HG02610 (cell line): Measurements from ENCODE around the gene SLC6A9.

ENCODE experiments used
- ATAC-seq: cut with Tn5 transposase; IDR thresholded peaks from one replicate; pipeline ENCODE4 v1.9.1; 2021; ENCODE audit warnings: mild to moderate bottlenecking, moderate library complexity; ENCODE audit not compliant: unreplicated experiment

SLC6A9 gene

GRCh38 chr1:43986712-43987111 is 44.5 kb downstream of the SLC6A9 start:
- no peak for ATAC-seq

DNA sequence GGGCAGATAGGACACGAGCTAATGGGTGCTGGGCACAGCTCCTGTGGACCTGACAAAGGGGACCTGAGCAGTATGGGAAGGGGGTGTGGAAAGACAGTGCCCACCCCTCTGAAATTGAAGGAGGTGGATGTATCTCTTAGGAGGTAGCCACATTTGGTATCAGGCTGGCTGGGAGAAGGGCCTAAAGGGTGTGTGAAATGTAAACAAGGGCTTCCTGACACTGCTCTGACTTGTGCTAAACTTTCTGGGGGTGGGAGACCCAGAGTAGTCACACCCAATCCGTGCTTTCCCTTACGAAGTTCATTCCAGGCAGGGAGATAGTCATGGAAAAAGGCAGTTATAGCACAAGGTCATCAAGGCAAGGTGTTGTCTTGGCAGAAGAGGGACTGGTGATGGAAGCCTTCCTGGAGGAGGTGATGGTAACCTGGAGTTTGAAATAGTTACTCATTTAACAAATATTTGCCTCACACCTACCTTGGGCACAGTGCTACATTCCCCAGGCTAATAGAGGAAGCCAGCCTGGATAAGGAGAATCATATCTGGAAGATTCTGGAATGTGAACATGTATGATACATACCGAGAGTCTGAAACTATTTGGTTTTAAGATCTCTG is 45.2 kb downstream of the SLC6A9 start:
- ATAC-seq: no peak

DNA sequence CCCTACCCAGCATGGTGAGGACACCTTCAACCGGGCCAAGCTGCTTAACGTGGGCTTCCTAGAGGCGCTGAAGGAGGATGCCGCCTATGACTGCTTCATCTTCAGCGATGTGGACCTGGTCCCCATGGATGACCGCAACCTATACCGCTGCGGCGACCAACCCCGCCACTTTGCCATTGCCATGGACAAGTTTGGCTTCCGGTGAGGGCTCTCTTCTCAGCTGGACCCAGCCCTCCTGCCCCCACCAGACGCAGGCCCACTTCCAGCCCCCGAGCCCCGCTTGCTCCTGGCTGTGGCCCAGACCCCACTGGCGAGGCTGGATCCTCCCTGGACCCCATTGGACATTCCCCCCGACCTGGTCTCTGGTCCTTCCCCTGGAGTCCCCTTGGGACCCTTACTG is 46.4 kb downstream of the SLC6A9 start:
- no peak for ATAC-seq

- no peak for ATAC-seq
These were observed 47.9 kb downstream of the SLC6A9 start for GRCh38 chr1:43983253-43983899.

DNA sequence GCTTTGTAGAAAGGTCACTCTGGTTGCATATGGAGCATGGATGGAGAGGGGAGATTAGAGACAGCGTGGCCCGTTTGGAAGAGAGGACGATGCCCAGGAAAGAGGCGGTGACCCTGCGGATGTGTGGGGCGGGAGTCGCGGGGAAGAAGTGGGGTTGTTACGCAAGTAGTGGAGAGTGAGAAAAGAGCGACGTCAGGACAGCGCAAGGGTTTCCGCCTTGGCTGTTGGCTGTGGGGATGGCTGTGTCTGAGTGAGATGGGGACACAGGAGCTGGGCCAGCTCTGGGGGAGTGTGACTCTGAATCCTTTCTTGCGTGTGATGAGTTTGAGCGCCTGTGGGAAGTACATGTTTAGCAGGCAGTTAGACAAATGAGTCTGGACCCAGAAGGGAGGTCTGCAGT is 48.5 kb downstream of the SLC6A9 start:
- no peak for ATAC-seq

DNA sequence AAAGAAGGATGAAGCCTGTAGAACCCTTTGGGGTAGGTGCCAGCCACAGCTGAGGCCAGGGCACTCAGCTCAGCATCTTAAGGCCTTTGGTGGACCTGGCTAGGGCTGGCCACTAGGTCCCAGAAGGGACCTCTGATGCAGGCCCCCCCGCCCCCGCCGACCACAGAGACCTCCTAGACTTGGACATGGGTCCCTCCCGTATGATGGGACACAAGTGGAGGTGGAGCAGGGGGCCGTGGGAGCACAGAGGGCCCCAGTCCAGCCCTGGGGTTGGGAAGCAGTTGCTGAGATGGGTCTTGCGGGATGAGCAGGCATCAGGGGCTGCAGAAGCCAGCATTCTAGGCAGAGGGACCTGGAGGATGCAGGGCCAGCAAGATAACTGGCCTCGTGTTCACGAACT is 49.0 kb downstream of the SLC6A9 start:
- ATAC-seq: no peak

GRCh38 chr1:43981636-43982035 is 49.6 kb downstream of the SLC6A9 start:
- ATAC-seq: no peak

GRCh38 chr1:43981135-43981491 is 50.1 kb downstream of the SLC6A9 start:
- no peak for ATAC-seq

GRCh38 chr1:43980255-43981134 is 50.8 kb downstream of the SLC6A9 start:
- no peak for ATAC-seq

DNA sequence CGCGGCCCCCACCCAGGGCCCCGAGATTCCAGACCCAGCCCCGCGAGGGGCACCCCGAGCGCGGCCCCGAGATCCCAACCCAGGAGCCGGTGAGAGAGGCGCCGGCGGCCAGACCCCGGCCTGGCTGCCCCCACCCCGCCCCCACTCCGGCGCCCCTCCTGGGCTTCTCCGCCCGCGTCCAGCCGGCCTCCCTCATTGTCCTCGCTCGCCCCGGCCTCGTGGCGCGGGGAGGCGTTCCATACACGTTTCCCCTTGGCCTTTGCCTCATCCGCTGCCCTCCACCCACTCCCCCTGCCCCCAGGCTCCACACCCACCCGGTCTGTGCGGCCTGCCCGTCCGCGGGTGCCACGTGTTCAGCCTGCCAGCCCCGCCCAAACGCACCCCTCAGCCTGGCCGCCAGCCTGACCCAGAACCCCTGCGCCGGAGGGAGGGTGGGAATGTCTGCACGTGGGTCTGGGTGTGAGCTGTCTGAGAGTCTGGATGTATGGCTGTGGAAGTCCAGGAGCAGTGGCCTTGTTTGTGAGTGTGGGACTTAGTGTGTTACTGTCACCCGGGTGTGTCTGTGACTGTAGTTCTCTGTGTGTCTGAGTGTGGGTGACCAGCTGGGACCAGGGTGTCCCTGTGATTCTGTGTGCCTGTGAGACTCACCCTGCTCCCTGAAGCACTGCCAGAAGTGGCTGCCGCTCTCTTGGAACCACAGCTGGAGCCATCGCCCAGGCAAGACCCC is 51.6 kb downstream of the SLC6A9 start:
- no peak for ATAC-seq

- ATAC-seq: no peak
These were observed 52.1 kb downstream of the SLC6A9 start for GRCh38 chr1:43979261-43979527.

GRCh38 chr1:43978551-43979260 is 52.6 kb downstream of the SLC6A9 start, which contains the start of gene B4GALT2:
Gene B4GALT2, plus strand, starts transcription at chr1:43979210. Its CDS starts 1,951 bp downstream, at chr1:43981161.
- no peak for ATAC-seq

GRCh38 chr1:43978264-43978550 is 53.1 kb downstream of the SLC6A9 start:
- no peak for ATAC-seq

GRCh38 chr1:43977376-43978263 is 53.6 kb downstream of the SLC6A9 start:
- ATAC-seq: no peak

DNA sequence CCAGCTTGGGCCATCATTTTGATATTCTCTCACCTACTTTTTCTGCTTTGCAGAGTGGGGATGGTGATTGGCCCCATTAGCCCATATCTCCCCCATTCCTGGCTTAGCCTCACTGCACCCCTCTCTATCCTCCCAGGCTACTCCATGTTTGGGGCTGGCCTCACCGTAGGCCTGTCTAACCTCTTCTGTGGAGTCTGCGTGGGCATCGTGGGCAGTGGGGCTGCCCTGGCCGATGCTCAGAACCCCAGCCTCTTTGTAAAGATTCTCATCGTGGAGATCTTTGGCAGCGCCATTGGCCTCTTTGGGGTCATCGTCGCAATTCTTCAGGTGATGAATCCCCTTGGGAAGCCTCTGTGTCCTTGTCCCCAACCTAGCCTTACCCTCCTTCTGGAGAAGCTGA is 54.4 kb downstream of the SLC6A9 start:
- no peak for ATAC-seq

DNA sequence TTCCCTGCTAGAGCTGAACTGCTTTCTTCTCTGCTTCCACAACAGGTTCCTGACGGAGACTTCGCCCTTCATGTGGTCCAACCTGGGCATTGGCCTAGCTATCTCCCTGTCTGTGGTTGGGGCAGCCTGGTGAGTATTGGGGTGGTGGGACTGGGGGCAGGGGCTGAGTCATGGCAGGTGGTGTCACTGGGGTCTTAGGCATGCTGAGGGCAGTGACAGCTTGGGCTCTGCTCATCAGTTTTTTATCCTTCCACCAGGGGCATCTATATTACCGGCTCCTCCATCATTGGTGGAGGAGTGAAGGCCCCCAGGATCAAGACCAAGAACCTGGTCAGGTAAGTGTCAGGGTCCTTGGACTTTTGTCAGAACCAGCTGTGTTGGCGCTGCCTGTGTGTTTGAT is 55.2 kb downstream of the SLC6A9 start:
- ATAC-seq: no peak

DNA sequence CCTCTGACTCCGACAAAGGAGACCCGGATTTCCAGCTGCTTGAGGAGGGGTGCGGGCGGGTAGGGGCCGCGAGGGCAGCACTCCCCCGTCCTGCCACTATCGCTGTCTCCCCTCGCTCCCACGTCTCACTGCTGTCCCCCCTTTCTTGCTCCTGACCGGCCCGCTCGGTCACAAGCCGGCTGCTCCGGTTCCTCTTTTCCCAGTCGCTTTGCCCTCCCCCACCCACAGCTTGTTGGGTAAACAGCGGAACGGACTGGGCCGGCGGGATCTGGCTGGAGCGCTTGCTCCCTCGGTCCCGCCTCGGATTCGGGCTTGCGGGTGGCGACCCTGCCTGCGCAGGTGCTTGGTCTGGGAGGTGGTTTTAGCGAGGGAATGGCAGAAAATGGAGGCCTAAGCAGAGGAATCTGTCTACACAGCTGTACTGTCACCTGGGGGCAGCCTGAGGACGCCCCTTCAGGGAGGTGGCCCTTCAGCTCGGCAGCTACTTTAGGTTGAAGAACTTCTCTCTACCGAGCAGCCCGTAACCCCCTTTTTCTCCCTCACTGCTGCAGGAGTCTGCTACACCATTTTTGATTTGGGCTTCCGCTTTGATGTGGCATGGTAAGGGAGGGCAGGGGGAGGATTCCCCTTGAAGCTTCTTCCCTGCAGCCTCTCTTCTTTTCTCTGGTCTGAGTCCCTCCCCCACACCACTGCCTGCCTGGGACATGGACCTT is 55.9 kb downstream of the SLC6A9 start:
- ATAC-seq: no peak

DNA sequence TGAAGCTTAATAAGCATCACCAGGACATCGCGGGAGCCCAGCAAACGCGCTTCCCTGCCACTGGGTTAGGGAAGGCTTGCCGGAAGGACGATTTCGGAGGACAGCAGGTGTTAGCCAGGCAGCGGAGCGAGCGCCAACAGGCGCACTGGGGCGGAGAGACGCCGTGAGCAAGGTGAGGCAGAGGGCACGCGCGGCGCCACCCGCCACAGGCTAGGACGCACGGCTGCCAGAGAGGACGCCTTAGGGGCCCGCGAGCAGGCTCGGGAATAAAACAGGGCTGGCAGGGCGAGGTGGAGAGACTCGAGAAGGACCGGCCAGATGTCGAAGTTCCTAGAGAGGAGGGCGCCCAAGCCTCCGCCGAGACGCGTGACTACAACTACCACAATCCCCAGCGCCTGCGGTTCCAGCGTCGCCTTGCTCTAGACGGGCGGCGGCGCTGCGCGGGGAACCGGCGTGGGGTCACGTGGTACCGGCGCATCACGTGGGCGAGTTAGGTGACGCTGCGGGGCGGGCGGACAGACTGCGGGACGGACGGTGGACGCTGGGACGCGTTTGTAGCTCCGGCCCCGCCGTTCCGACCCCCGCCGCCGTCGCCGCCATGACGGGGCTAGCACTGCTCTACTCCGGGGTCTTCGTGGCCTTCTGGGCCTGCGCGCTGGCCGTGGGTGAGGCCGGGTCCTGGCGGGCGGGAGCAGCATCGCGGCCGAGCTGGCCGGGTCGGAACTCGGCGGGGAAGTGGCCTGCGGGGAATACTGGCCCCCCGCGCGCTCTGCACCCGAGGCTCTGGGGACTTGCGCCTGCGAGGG is 56.6 kb downstream of the SLC6A9 start, which contains the start of gene ATP6V0B:
Gene ATP6V0B, plus strand, starts transcription at position 518 of the 806 bp plus-strand sequence. Its CDS starts 81 bp downstream, at position 599.
- ATAC-seq: peak; percentile 59
